Activated naive CD4-positive, alpha-beta T cell (primary cell): ENCODE data around the gene HOXC9.

Source experiments
- DNase-seq, 4 experiments: peaks; one replicate each; lab custom pipeline; 2025; lab: John Stamatoyannopoulos, UW

HOXC9 gene

DNA sequence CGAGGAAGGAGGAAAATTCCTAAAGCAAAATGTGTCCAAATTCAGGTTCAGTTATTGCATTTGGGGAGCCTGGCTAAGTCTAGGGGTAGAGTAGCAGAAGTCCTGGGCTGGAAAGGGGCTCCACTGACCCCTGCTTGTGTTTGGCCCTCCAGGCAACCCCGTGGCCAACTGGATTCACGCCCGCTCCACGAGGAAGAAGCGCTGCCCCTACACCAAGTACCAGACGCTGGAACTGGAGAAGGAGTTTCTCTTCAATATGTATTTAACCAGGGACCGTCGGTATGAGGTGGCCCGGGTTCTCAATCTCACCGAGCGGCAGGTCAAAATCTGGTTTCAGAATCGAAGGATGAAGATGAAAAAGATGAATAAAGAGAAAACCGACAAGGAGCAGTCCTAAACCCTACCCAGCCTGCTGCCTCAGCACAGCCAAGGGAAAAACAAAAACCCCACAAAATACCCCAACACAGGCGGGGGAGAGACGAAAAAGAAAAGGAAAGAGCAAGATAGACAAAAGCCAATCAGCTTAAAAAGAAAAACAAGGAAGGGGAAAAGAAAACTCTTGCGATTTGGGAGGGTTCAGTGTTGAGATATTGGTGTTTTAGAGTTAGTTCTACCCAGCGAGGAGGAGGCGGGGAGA lies 2.4 kb downstream of the HOXC9 start:
- DNase-seq, result no peak

DNA sequence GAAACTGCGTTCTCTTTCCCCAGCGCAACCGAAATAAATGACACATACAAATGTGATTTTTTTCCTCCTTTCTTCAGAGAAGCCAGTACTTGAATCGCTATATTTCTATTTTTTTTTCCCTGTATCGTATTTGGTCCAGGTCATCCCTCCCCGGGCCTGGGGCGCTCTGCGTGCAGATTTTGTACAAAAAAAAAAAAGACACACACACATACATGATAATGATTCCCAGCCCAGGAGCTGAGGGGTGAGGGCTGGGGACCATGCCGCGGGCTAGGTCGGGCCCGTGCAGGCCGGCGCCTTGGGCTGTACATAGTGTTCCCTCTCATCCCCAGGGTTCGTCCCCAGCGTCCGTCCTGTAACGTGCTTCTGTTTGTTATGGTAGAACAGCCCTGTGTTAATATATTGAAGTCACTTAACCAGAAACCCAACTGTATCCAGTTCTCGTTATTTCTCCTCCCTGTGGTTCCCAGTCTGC lies 3.0 kb downstream of the HOXC9 start:
- no peak for DNase-seq

DNA sequence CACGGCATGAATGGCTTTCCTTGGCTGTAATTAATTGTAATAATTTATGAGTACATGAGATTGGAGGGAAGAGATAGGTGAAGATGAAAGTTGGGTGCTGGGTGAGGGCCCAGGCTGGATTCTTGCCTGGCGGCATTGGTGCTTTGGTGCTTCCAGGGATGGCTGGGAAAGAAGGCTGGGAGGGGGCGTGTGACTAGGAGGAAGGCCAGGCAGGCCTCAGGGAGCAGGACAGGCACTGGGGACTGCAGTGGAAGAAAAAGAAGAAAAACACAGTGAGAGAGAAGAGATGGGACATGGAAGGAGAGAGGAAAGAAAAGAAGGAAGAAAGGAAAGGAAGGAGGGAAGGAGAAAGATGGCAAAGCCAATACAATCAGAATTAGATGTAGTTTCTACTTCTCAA lies 3.7 kb downstream of the HOXC9 start:
- DNase-seq, result no peak

DNA sequence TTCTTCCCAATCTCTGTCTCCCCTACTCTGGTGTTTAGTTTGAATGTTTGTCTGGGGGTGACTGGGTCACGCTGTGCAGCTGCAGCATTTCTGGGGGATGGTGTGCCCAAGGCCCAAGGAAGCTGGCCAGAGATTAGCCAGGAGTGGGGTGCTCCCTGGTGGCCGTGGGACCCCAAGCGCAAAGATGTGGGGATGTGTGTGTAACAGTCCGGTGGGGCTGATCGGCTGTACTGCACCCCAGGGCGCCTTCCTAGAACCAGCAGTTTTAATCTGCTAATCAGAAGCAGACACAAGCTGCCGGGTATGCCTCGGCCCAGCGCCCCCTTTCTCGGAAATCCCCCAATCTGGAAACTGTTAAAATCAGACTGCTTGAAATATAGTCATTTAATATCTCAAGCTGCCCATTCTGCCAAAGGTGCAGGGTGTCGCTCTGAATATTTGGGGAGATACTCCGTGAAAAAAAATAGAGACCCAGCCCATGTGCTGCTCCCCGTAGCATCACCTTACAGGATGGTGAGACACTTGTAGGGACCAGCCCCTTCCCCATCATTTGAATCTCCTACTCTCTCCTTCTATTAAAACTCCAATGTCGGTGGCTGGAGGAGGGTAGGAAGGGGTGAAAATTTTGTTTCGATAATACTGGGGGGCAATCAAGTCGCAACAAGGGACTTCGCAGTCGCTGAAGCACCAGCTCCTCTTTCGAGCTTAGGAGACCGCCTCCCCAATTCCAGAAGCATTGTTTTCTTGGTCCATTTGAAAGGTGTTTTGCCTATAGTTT lies 4.3 kb downstream of the HOXC9 start:
- no peak for DNase-seq

DNA sequence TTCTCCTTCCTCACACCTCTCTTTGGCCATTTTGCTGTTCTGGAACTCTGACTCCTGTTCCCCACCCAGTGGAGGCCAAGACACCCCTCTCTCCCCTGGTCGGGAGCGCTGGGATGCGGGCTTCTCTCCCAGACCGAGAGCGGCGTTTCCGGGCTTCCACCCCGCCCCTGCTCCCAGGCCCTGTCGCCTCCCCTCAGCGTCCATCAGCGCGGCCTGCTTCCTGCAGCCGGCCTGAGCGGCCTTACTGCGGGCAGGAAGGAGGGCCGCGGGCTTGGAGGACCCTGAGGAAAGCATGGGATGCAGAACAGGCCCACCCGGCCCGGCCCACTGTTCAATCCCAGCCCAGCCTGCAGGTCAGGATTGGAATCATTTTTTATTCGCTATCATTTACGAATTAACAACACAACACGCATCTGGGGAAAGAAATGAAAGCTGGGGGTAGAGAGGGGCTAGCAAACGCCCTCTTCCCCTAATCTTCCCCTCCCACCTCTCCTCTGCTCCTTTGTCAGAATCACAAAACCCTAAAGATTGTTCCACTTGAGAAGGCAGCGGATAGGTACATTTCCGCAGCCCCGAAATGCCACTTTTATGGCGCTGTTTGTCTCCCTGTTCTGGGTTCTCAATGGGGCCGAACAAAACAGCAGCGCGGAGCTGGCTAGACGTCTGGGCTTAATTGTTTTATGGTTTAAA lies 5.0 kb downstream of the HOXC9 start:
- no peak for DNase-seq

DNA sequence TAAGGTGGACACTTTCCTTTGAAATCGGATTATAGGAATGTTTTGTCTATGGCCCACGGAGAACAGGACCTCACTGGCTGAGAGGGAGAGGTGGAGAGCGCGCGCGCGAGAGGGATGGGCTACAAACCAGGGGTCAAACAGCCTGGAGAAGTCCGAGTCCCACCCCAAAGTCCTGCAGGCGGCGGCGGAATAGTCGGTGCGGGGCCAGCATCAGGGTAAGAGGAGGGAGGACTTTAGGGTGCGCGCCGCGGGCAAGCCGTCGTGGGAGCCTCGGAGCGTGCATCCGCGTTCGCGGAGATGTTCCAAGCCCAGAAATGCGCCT lies 5.5 kb downstream of the HOXC9 start:
- no peak for DNase-seq

DNA sequence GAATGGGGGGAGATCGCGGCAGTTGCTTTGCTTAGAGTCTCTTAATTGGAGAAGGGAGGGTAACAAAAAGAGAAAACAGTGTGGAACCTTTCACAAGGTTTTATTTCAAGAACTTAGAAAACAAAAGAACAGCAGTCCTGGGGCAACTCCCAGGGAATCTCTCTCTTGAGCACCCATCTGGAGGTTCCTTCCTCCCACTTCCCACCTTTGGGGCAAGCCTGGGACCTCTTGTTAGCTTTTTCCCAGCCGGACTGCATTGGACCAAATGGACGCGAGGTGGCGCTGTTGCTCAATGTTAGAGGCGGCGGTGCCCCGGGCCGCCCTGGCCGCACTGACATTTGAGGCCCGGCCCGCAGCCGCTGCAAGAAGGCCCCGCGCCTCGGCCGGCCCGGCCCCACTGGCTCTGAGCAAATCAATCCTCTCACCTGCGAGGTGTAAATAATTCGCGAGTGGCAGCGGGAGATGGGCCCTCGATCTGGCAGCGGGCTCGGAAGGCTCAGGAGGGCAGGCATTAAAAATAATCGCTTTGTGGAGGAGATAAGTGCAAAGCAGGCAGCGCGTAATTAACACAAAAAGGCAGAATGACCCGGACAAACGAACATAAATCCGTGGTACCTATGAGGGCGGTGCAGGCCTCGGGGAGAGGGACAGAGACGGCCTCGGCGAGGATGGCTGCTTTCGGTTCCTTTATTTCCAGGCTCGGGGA lies 6.0 kb downstream of the HOXC9 start:
- DNase-seq, result peak; percentile 77 to 81 (median 79)

DNA sequence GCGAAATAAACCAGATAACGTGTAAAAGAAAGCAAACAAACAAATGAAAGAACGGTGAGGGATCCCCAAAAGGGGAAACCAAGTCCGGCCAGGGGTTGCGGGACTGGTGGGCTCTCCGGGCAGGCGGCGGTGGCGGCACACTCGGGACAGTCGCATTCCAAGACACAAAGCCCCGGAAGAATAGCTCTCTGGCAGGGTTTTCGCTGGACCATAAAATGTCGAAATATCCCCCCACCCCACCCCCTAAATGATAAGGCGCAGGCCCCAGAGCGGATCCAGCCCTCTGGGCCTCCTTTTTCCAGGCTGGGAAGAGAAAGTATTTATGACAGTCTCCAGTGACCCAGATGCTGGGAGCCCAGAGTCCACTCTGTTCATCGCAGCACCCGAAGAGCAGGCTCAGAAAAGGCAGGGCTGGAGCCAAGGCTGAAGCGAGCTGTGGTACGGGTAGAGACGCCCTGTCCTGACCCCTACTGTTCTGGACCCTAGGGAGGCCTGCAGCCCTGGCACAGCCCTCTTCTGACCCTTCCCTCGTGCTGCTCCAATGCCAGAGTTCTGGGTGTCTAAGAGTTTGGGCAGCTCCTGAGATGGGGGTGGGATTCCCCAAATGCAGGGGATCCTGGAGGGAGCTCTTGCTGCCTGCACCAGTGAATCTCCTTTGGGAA lies 6.7 kb downstream of the HOXC9 start:
- DNase-seq, result no peak

DNA sequence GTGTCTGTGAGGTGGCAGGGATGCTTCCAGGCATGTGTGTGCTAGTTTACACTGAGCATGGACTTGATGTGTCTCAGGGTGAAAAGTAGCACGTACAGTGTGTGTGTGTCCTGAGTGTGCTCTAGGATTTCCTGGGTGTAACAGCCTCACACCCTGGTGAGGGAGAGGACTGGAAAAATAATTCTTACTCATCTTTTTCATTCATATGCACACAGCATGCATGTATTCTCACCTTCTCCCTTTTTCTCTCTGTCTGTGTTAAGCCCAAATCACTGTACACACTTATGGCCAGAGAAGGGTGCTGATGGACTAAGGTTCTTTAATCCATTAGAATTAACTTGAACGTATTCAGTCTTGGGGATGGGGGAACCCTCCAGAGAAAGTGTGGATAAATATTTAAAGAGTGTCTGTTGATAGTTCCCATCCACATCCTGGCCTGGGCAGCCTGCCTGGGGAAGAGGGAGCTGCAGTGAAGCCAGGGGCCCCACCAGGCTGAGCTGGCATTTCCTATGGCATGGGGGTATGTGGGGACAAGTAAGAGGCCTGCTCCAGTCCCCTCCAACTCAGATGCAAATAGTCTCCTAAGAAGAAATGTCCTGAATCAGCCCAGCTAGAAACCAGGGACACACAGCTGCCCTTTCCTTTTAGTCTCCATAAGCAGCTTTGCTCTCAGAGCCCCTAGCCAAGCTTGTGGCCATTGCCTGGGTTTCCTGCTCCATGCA lies 7.7 kb downstream of the HOXC9 start:
- DNase-seq, result no peak

DNA sequence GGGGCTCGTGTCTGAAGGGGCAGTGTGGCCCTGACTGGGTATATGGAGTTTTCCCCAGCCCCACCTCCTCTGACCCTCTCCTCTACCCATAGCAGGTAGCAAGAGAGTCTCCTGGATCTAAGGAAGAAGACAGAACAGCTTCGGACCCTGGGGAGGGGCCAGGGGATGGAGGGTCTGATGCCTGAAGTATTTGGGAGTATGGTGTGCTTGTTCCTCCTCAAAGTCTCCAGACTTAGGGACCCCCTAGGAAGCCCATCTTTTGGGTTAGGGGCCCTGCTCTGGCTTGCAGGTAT lies 8.2 kb downstream of the HOXC9 start:
- DNase-seq, result no peak

DNA sequence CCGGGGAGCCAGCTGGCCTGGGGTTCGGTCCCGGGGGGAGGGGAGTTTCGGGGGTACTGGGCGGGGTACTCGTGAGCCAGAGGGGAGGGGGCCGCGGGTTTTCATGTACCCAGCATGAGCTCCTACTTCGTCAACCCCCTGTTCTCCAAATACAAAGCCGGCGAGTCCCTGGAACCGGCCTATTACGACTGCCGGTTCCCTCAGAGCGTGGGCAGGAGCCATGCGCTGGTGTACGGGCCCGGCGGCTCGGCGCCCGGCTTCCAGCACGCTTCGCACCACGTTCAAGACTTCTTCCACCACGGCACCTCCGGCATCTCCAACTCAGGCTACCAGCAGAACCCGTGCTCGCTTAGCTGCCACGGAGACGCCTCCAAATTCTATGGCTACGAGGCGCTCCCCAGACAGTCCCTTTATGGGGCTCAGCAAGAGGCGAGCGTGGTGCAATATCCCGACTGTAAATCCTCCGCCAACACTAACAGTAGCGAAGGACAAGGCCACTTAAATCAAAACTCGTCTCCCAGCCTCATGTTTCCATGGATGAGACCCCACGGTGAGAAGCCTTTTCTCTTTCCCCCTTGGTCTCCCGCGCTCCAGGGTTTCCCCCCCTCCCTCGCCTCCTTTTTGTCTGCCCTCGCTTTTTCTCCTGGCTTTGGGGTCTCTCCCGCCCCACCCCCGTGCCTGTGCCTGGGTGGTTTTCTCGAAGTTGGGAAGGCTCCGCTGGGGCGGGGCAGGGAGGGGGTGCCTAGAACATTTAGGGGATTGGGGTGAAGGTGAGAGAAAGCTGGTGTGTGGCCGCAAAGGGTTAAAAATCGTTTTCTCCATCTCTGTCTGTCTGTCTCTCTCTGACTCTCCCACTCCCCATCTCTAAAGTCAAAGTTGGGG lies 9.5 kb downstream of the HOXC9 start:
- DNase-seq, result peak in 1 of 4 experiments; percentile 23

DNA sequence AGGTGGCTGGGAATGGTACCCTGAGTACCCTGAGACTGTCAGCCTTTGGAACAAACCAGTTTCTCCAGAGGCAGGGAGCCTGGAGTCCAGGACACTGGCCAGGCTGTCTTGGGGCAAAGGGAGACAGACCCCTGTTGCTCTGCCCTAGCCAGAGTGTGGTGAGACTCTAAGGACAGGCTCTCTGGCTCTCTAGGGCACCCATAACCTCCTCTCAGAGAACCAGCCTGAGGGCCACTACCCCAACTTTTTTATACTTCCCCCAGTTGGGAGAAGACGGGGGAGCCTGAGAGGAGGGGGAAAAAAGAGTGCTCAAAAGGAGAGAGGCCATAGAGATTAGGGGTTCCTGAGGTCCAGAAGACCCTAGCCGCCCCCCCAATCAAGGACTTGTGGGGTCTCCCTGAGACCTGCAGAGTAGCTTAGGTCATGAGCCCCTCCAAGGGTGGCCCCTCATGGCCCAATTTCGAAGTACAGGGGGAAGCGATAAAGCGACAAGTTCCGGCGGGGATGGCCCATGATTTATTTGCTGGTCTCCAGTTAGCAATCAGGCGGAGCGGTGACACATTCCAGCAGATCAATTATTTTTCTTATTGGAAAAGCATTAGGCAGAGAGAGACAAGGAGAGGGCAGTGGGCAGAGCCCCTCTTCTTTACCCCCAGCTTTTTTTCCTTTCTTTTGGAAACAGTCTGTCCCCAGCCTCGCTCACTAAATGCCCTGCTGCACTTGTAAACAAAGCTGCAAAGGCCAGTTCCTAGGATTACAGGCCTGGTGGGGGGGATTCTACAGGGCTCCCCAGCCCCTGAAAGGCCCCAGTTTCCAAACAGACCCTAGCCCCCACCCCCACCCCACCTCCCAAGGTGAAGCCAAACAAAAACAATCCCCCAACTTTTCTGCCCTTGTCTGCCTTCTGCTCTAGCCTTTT lies 10.4 kb downstream of the HOXC9 start:
- DNase-seq, result no peak

DNA sequence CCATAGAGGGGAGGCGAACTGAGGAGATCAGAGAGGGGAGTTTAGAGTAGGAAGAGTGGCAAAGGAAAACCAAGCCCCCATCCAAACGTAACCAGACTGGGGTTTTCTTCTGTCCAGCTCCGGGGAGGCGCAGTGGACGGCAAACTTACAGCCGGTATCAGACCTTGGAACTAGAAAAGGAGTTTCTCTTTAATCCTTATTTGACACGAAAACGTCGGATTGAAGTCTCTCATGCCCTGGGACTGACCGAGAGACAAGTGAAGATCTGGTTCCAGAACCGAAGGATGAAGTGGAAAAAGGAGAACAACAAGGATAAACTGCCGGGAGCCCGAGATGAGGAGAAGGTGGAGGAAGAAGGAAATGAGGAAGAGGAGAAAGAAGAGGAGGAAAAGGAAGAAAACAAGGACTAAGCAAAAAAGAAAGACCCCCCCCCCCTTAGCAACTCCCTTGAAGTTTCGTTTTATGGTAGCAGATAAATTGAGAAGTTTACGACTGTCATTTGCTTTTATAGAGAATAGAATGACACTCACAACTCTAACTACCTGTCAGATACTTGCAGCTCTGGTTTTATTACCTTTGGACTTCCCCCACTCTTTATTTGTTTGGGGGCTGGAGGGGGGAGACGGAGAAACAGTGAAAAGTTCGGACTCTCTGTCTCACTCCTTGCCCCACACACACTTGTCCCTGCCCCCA lies 11.2 kb downstream of the HOXC9 start:
- no peak for DNase-seq

DNA sequence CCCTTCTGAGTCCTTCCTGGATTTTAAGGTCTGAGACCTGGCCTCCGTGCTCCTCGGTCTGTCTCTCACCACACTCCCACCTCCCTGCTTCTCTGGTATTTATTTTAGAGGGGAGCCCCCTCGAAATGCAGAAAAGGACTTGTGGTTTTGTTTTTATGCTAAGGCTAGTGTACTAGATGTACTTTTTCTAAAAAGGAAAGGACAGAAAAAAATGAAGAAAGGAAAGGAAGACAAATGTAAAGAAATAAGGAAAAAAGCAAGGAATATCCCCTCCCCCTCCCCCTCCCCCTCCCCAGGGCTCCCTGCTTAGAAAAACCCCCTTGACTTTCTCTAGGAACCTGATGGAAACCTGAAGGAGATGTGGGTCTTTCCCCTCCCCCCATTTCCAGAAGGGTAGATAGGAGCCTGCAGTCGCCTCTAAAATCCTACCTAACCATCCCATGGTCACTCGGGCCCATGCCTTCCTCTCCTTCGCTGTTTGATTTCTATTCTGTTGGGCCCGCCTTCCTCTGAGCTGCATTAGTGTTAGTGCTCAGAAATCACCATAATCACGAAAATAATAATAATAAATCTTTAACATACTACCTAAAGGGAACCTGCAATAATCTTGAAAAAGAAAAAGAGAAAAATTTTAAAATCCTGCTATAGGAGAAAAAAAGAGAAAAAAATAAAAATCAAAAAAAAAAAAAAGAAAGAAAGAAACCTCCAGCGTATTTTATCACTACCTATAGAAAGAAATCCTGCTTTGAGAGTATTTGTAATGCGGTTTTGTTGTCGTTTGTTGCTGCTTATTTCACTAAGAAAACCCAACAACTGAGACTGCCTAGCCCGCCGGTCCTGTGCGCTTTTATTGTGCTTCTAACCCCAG lies 11.9 kb downstream of the HOXC9 start:
- no peak for DNase-seq

DNA sequence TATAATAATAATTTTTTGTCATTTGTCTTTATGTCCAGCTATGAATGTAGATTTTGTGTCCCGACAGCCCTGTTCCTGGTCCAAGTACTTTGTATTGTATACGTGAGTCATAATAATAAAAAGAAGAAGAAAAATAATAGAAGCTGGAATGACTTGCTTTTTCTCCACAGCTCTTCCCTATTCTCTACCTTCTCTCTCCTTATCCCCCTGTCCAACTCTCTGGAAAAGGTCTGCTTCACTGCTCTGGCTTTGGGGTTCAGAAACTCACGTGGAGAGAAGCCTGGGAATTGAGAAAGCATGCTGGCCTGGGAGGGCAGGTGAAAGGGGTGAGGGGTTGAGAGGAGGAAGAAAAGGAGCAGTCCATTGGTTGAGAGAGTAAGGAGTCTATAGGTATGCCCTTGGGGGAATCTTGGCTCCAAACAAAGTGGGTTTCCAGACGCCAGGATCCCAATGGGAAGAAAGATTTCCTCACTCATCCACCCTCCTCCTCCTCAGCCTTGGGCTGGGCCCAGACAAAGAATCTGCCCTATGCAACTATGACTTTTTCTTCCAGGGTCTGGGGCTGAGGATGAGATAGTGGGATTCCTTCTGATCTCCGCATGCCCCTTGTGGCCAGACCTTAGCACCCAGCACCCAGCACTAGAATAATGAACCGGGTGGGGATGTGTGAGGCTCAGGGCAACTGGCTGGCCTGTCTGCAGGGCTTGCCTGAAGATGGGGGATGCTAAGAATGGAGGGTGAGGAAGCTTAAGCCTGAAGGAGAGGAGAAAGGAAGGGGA lies 12.9 kb downstream of the HOXC9 start:
- no peak for DNase-seq

DNA sequence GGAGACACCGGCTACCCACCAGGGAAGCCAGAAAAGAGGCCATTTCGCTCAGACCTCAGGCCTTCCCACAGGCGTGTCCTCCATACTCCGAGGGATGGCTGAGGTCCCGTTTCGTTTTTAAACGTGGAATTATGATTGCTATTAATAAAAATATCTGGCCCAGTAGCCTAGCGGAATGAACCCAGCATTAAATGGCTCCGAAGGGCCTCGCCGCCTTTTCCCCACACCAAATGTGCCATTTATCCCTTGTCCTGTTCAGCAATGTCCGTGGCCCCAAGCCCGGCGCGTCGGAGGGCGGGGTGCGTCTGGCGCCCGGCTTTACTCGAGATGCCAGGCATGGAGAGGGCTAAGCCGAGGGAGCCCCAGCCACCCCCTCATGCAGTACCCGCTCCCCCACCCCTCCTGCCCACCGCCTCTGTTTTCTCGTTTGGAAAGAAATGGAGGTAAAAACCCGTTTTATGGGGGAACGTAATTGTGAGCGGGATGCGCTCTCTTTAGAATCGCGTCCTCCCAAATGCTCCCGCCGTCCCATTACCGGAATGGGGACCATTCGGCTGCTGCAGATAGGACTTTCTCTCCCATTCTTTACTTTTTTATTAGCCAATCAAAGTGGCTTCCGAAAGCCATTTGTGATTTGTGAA lies 14.5 kb downstream of the HOXC9 start:
- no peak for DNase-seq
